Activated naive CD4-positive, alpha-beta T cell treated with anti-CD3 and anti-CD28 coated beads, Interleukin-2, amount 50 U/mL, for 72 hours (primary cell): ENCODE results near the gene BCL2A1. TPM values are rescaled to one million over a fixed set of nuclear protein-coding genes. Genes with fewer than 3 reads are reported as not detected.
A peak's percentile ranks its signal among the peaks of the same experiment; 100 is the strongest.
"Not testable (repeated sequence)": the region's sequence is repeated elsewhere in the genome, so short reads cannot be mapped to it uniquely, and the experiment has no call there.

ENCODE experiments used
- ATAC-seq, 2 donors: fragments of 150-1000 bp; cut with Tn5 transposase; 2 replicates each; pipeline ENCODE4 v1.10.0; 2021; ENCODE audit warnings: mild to moderate bottlenecking in 2 of 2, moderate library complexity in 2 of 2
- DNase-seq, 2 donors: peaks; one replicate each; pipeline ENCODE4 v3.0.0; 2021 to 2022; ENCODE audit warnings: low spot score in 2 of 2
- H3K27ac Mint-ChIP-seq, 2 donors: one replicate each; pipeline ENCODE4 v1.8.0; 2022; ENCODE audit warnings: mild to moderate bottlenecking in 2 of 2, mixed read lengths in 2 of 2
- H3K36me3 Mint-ChIP-seq, 2 donors: one replicate each; pipeline ENCODE4 v1.8.0; 2022; ENCODE audit warnings: mixed read lengths in 2 of 2
- H3K9me3 Mint-ChIP-seq, 2 donors: one replicate each; pipeline ENCODE4 v1.8.0; 2022; ENCODE audit warnings: mixed read lengths in 2 of 2
- total RNA-seq, 2 donors: library from RNA; stranded (reverse); gene quantifications; one replicate each; pipeline ENCODE4 v1.2.3, GENCODE V29; 2022

Gene BCL2A1
- total RNA-seq, result 10 to 100 TPM; 50.4 to 79.8 TPM

GRCh38 chr15:79970624-79971434 is at the start of gene BCL2A1:
Gene BCL2A1, minus strand, starts transcription at chr15:79971196. Its CDS starts 77 bp downstream, at chr15:79971119.
- ATAC-seq (peak; percentile 78 to 79), DNase-seq (peak; percentile 67 to 76)
- Mint-ChIP-seq H3K36me3 (peaks cover 30 to 37% of the 10 kb centered on the region in 2 donors), H3K9me3 (peaks cover 3 to 6% of the 10 kb centered on the region in 2 donors), H3K27ac (peak within 1 kb of the TSS; percentile 96 to 97)

GRCh38 chr15:80020731-80021130 is 49.7 kb upstream of the BCL2A1 start:
- Mint-ChIP-seq H3K36me3 (peaks cover 0 to 6% of the 10 kb centered on the region in 2 donors), H3K27ac (no peak overlapping the region), H3K9me3 (peaks cover 4 to 6% of the 10 kb centered on the region in 2 donors)
- ATAC-seq, result peak; percentile 20 to 39
- no peak for DNase-seq

GRCh38 chr15:80020149-80020548 is 49.2 kb upstream of the BCL2A1 start:
- not testable (repeated sequence) for ATAC-seq, H3K27ac Mint-ChIP-seq, DNase-seq, H3K9me3 Mint-ChIP-seq, H3K36me3 Mint-ChIP-seq

GRCh38 chr15:80019168-80019745 is 48.3 kb upstream of the BCL2A1 start:
- Mint-ChIP-seq H3K36me3 (peaks cover 0 to 6% of the 10 kb centered on the region in 2 donors), H3K27ac (no peak overlapping the region), H3K9me3 (peaks cover 4 to 6% of the 10 kb centered on the region in 2 donors)
- ATAC-seq, result peak in 1 of 2 donors; percentile 28
- no peak for DNase-seq

- H3K27ac Mint-ChIP-seq, H3K36me3 Mint-ChIP-seq, DNase-seq, ATAC-seq, H3K9me3 Mint-ChIP-seq: not testable (repeated sequence)
Observed at GRCh38 chr15:80017139-80017538, 46.1 kb upstream of the BCL2A1 start.

- ATAC-seq, H3K36me3 Mint-ChIP-seq, H3K9me3 Mint-ChIP-seq, H3K27ac Mint-ChIP-seq, DNase-seq: not testable (repeated sequence)
Observed at GRCh38 chr15:80016506-80016905, 45.5 kb upstream of the BCL2A1 start.

GRCh38 chr15:80015156-80015555 is 44.2 kb upstream of the BCL2A1 start:
- DNase-seq (no peak), ATAC-seq (no peak)
- Mint-ChIP-seq H3K27ac (no peak overlapping the region), H3K9me3 (no peaks in the 10 kb centered on the region), H3K36me3 (no peaks in the 10 kb centered on the region)

- not testable (repeated sequence) for DNase-seq, ATAC-seq, H3K36me3 Mint-ChIP-seq, H3K27ac Mint-ChIP-seq, H3K9me3 Mint-ChIP-seq
Observed at GRCh38 chr15:80014186-80014585, 43.2 kb upstream of the BCL2A1 start.

GRCh38 chr15:80012060-80012726 is 41.2 kb upstream of the BCL2A1 start:
- no peak for ATAC-seq
- no peaks in the 10 kb centered on the region for H3K9me3 Mint-ChIP-seq
- H3K36me3 Mint-ChIP-seq, result no peaks in the 10 kb centered on the region
- no peak overlapping the region for H3K27ac Mint-ChIP-seq
- no peak for DNase-seq

- ATAC-seq (no peak), DNase-seq (no peak)
- H3K9me3 Mint-ChIP-seq, result no peaks in the 10 kb centered on the region
- H3K36me3 Mint-ChIP-seq, result no peaks in the 10 kb centered on the region
- no peak overlapping the region for H3K27ac Mint-ChIP-seq
Observed at GRCh38 chr15:80011596-80011995, 40.6 kb upstream of the BCL2A1 start.

- ATAC-seq, result peak in 1 of 2 donors; percentile 76
- not testable (repeated sequence) for H3K9me3 Mint-ChIP-seq, H3K36me3 Mint-ChIP-seq, DNase-seq, H3K27ac Mint-ChIP-seq
Observed at GRCh38 chr15:80011041-80011523, 40.1 kb upstream of the BCL2A1 start.

- no peaks in the 10 kb centered on the region for H3K9me3 Mint-ChIP-seq
- no peaks in the 10 kb centered on the region for H3K36me3 Mint-ChIP-seq
- DNase-seq (no peak), ATAC-seq (no peak)
- no peak overlapping the region for H3K27ac Mint-ChIP-seq
Observed at GRCh38 chr15:80010131-80010673, 39.2 kb upstream of the BCL2A1 start.

GRCh38 chr15:80007532-80007931 is 36.5 kb upstream of the BCL2A1 start:
- DNase-seq (no peak), ATAC-seq (no peak)
- H3K9me3 Mint-ChIP-seq, result no peaks in the 10 kb centered on the region
- no peaks in the 10 kb centered on the region for H3K36me3 Mint-ChIP-seq
- H3K27ac Mint-ChIP-seq, result no peak overlapping the region

GRCh38 chr15:80006946-80007345 is 36.0 kb upstream of the BCL2A1 start:
- Mint-ChIP-seq H3K9me3 (no peaks in the 10 kb centered on the region), H3K36me3 (no peaks in the 10 kb centered on the region), H3K27ac (no peak overlapping the region)
- DNase-seq (no peak), ATAC-seq (no peak)

- H3K36me3 Mint-ChIP-seq, result no peaks in the 10 kb centered on the region
- no peak for DNase-seq
- ATAC-seq, result peak; percentile 13 to 53
- H3K27ac Mint-ChIP-seq, result no peak overlapping the region
- H3K9me3 Mint-ChIP-seq, result no peaks in the 10 kb centered on the region
Observed at GRCh38 chr15:80003934-80004472, 33.0 kb upstream of the BCL2A1 start.

GRCh38 chr15:80003171-80003570 is 32.2 kb upstream of the BCL2A1 start:
- H3K36me3 Mint-ChIP-seq, result no peaks in the 10 kb centered on the region
- DNase-seq (no peak), ATAC-seq (no peak)
- peak overlapping the region in 1 of 2 donors; percentile 36 for H3K27ac Mint-ChIP-seq
- H3K9me3 Mint-ChIP-seq, result no peaks in the 10 kb centered on the region

- ATAC-seq, result no peak
- Mint-ChIP-seq H3K27ac (no peak overlapping the region), H3K9me3 (no peaks in the 10 kb centered on the region), H3K36me3 (no peaks in the 10 kb centered on the region)
- DNase-seq, result no peak
Observed at GRCh38 chr15:80002267-80002666, 31.3 kb upstream of the BCL2A1 start.
